CD8-positive, alpha-beta memory T cell (primary cell): ENCODE measurements around the gene COMMD6. TPM values are rescaled to one million over a fixed set of nuclear protein-coding genes. Genes with fewer than 3 reads are reported as not detected.
A peak's percentile ranks its signal among the peaks of the same experiment; 100 is the strongest.

Experiments used
- CTCF ChIA-PET: fragments of 350-600 bp; sonication (Branson Sonifier 250); formaldehyde crosslinking; loops from one replicate; lab custom pipeline; 2021; ENCODE audit warnings: antibody characterized with exemption; lab: Charles Lee
- POLR2A ChIA-PET: fragments of 350-600 bp; sonication (Branson Sonifier 250); formaldehyde crosslinking; loops from one replicate; lab custom pipeline; 2021; ENCODE audit warnings: antibody characterized with exemption; lab: Charles Lee
- DNase-seq, 5 donors: peaks; one replicate each; pipeline versions ENCODE4 v3.0.0 to v3.0.0-alpha.2; 2020 to 2022; ENCODE audit warnings: mixed read lengths in 1 of 5
- H3K27ac ChIP-seq: one replicate; pipeline ENCODE4 v1.7.0; 2013; ENCODE audit warnings: low read depth, mild to moderate bottlenecking, low read length, moderate library complexity
- H3K27me3 ChIP-seq: 2 replicates; pipeline ENCODE4 v1.7.0; 2013; ENCODE audit warnings: low read length, mild to moderate bottlenecking; ENCODE audit not compliant: insufficient read depth, poor library complexity, severe bottlenecking
- H3K36me3 ChIP-seq: 2 replicates; pipeline ENCODE4 v1.7.0; 2013; ENCODE audit warnings: mild to moderate bottlenecking, low read length, moderate library complexity; ENCODE audit not compliant: insufficient read depth
- H3K4me1 ChIP-seq: 2 replicates; pipeline ENCODE4 v1.7.0; 2013; ENCODE audit warnings: mild to moderate bottlenecking, low read length, moderate library complexity; ENCODE audit not compliant: insufficient read depth
- H3K4me3 ChIP-seq: 2 replicates; pipeline ENCODE4 v1.7.0; 2013; ENCODE audit warnings: mild to moderate bottlenecking, low read length
- H3K9me3 ChIP-seq: 2 replicates; pipeline ENCODE4 v1.7.0; 2013; ENCODE audit warnings: mild to moderate bottlenecking, low read length
- H3K27ac Mint-ChIP-seq, 8 donors: one replicate each; pipeline ENCODE4 v1.8.0; 2020 to 2021; ENCODE audit warnings: mixed read lengths in 8 of 8, mild to moderate bottlenecking in 6 of 8, inconsistent platforms in 3 of 8, moderate library complexity in 3 of 8
- H3K27me3 Mint-ChIP-seq, 2 donors: one replicate each; pipeline ENCODE4 v1.8.0; 2020 to 2021; ENCODE audit warnings: mixed read lengths in 2 of 2, mild to moderate bottlenecking in 1 of 2, moderate library complexity in 1 of 2
- H3K36me3 Mint-ChIP-seq, 3 donors: one replicate each; pipeline ENCODE4 v1.8.0; 2020 to 2021; ENCODE audit warnings: mixed read lengths in 3 of 3, inconsistent platforms in 1 of 3, mild to moderate bottlenecking in 1 of 3
- H3K4me1 Mint-ChIP-seq, 3 donors: one replicate each; pipeline ENCODE4 v1.8.0; 2020 to 2021; ENCODE audit warnings: mixed read lengths in 3 of 3, inconsistent platforms in 1 of 3, mild to moderate bottlenecking in 1 of 3
- H3K4me3 Mint-ChIP-seq, 7 donors: one replicate each; pipeline ENCODE4 v1.8.0; 2020 to 2021; ENCODE audit warnings: mixed read lengths in 7 of 7, mild to moderate bottlenecking in 6 of 7, moderate library complexity in 4 of 7, inconsistent platforms in 2 of 7
- H3K9me3 Mint-ChIP-seq, 5 donors: one replicate each; pipeline ENCODE4 v1.8.0; 2020 to 2022; ENCODE audit warnings: mixed read lengths in 5 of 5, mild to moderate bottlenecking in 3 of 5, moderate library complexity in 2 of 5, inconsistent platforms in 1 of 5
- polyA plus RNA-seq: library from polyadenylated mRNA; unstranded; fragments of 300-500 nt; fragmentation: Illumina TruSeq; gene quantifications from one replicate; pipeline ENCODE4 v1.2.3, GENCODE V29; 2021
- total RNA-seq, 2 experiments: library from RNA; stranded (reverse); gene quantifications; one replicate each; pipeline ENCODE4 v1.2.3, GENCODE V29; 2021

The COMMD6 gene
- total RNA-seq = 100 to 1,000 TPM; 107 to 125 TPM
- 573 TPM for polyA plus RNA-seq

- no peaks in the 10 kb centered on the region for H3K27me3 ChIP-seq
- Mint-ChIP-seq H3K4me1 (peaks cover 44 to 57% (median 54%) of the 10 kb centered on the region in 3 donors), H3K4me3 (peak within 1 kb of the TSS; percentile 95 to 100 (median 97)), H3K36me3 (peaks cover 0 to 27% (median 4%) of the 10 kb centered on the region in 3 donors), H3K27ac (peak within 1 kb of the TSS; percentile 87 to 97 (median 94)), H3K9me3 (no peaks in the 10 kb centered on the region), H3K27me3 (no peaks in the 10 kb centered on the region)
- peaks cover 25% of the 10 kb centered on the region for H3K4me1 ChIP-seq
- peak; percentile 60 to 78 (median 64) for DNase-seq
- H3K9me3 ChIP-seq = no peaks in the 10 kb centered on the region
- H3K27ac ChIP-seq = peak within 1 kb of the TSS; percentile 73
- peak within 1 kb of the TSS; percentile 93 for H3K4me3 ChIP-seq
- H3K36me3 ChIP-seq = no peaks in the 10 kb centered on the region
- POLR2A ChIA-PET = no interaction called here
- CTCF ChIA-PET = interaction anchor here (0.9 to 1.1 kb wide), 2 partner anchors 11 to 12 kb away, joined by 3 read pairs; partner anchors contain the start of gene UCHL3
Observed at GRCh38 chr13:75537401-75538365, at the start of gene COMMD6. COMMD6 (minus strand) TSS chr13:75537841; CDS start chr13:75537805, 36 bp downstream.

- Histone ChIP-seq H3K4me3 (no peak overlapping the region), H3K4me1 (no peaks in the 10 kb centered on the region), H3K27ac (no peak overlapping the region), H3K9me3 (no peaks in the 10 kb centered on the region), H3K36me3 (peaks cover 10% of the 10 kb centered on the region), H3K27me3 (no peaks in the 10 kb centered on the region)
- Mint-ChIP-seq H3K4me3 (no peak overlapping the region), H3K27ac (no peak overlapping the region), H3K4me1 (peaks cover 0 to 7% (median 0%) of the 10 kb centered on the region in 3 donors), H3K27me3 (no peaks in the 10 kb centered on the region), H3K9me3 (peaks cover 0 to 18% (median 2%) of the 10 kb centered on the region in 5 donors), H3K36me3 (peaks cover 17 to 60% (median 38%) of the 10 kb centered on the region in 3 donors)
- CTCF ChIA-PET = no interaction called here
- no peak for DNase-seq
- POLR2A ChIA-PET = no interaction called here
Observed at GRCh38 chr13:75585153-75585552, 47.5 kb upstream of the COMMD6 start.

GRCh38 chr13:75583091-75583490, 45.5 kb upstream of the COMMD6 start:
- Histone ChIP-seq H3K36me3 (peaks cover 5% of the 10 kb centered on the region), H3K27me3 (no peaks in the 10 kb centered on the region), H3K27ac (no peak overlapping the region), H3K4me3 (no peak overlapping the region), H3K9me3 (no peaks in the 10 kb centered on the region), H3K4me1 (no peaks in the 10 kb centered on the region)
- ChIA-PET CTCF (interaction anchor here (0.6 kb wide), 1 partner anchor 102 kb away, joined by 5 read pairs; no protein-coding TSS in a partner anchor), POLR2A (no interaction called here)
- Mint-ChIP-seq H3K9me3 (peaks cover 0 to 18% (median 2%) of the 10 kb centered on the region in 5 donors), H3K4me3 (no peak overlapping the region), H3K4me1 (peaks cover 1 to 12% (median 12%) of the 10 kb centered on the region in 3 donors), H3K27me3 (no peaks in the 10 kb centered on the region), H3K27ac (no peak overlapping the region), H3K36me3 (peaks cover 14 to 43% (median 36%) of the 10 kb centered on the region in 3 donors)
- no peak for DNase-seq

GRCh38 chr13:75581874-75582640, 44.4 kb upstream of the COMMD6 start:
- Histone ChIP-seq H3K4me3 (no peak overlapping the region), H3K27ac (no peak overlapping the region), H3K9me3 (no peaks in the 10 kb centered on the region), H3K36me3 (peaks cover 5% of the 10 kb centered on the region), H3K4me1 (no peaks in the 10 kb centered on the region), H3K27me3 (no peaks in the 10 kb centered on the region)
- H3K4me3 Mint-ChIP-seq = no peak overlapping the region
- ChIA-PET POLR2A (no interaction called here), CTCF (no interaction called here)
- H3K9me3 Mint-ChIP-seq = peaks cover 0 to 18% (median 2%) of the 10 kb centered on the region in 5 donors
- H3K4me1 Mint-ChIP-seq = peaks cover 7 to 20% (median 18%) of the 10 kb centered on the region in 3 donors
- no peaks in the 10 kb centered on the region for H3K27me3 Mint-ChIP-seq
- H3K36me3 Mint-ChIP-seq = peaks cover 11 to 41% (median 35%) of the 10 kb centered on the region in 3 donors
- DNase-seq = no peak
- H3K27ac Mint-ChIP-seq = no peak overlapping the region

GRCh38 chr13:75579529-75579928, 41.9 kb upstream of the COMMD6 start:
- Histone ChIP-seq H3K27me3 (no peaks in the 10 kb centered on the region), H3K9me3 (no peaks in the 10 kb centered on the region), H3K4me1 (no peaks in the 10 kb centered on the region), H3K27ac (no peak overlapping the region), H3K36me3 (peaks cover 8% of the 10 kb centered on the region), H3K4me3 (no peak overlapping the region)
- peaks cover 0 to 11% (median 0%) of the 10 kb centered on the region in 5 donors for H3K9me3 Mint-ChIP-seq
- no peak for DNase-seq
- H3K4me1 Mint-ChIP-seq = peaks cover 7 to 20% (median 12%) of the 10 kb centered on the region in 3 donors
- POLR2A ChIA-PET = no interaction called here
- peaks cover 17 to 49% (median 40%) of the 10 kb centered on the region in 3 donors for H3K36me3 Mint-ChIP-seq
- no peaks in the 10 kb centered on the region for H3K27me3 Mint-ChIP-seq
- no peak overlapping the region for H3K27ac Mint-ChIP-seq
- CTCF ChIA-PET = no interaction called here
- H3K4me3 Mint-ChIP-seq = no peak overlapping the region

- Histone ChIP-seq H3K27me3 (no peaks in the 10 kb centered on the region), H3K4me1 (no peaks in the 10 kb centered on the region), H3K36me3 (peaks cover 33% of the 10 kb centered on the region), H3K4me3 (no peak overlapping the region), H3K9me3 (no peaks in the 10 kb centered on the region), H3K27ac (no peak overlapping the region)
- DNase-seq = no peak
- no peaks in the 10 kb centered on the region for H3K9me3 Mint-ChIP-seq
- POLR2A ChIA-PET = no interaction called here
- no peak overlapping the region for H3K4me3 Mint-ChIP-seq
- no peaks in the 10 kb centered on the region for H3K27me3 Mint-ChIP-seq
- no peak overlapping the region for H3K27ac Mint-ChIP-seq
- CTCF ChIA-PET = no interaction called here
- H3K4me1 Mint-ChIP-seq = peaks cover 0 to 10% (median 2%) of the 10 kb centered on the region in 3 donors
- peaks cover 15 to 76% (median 32%) of the 10 kb centered on the region in 3 donors for H3K36me3 Mint-ChIP-seq
Observed at GRCh38 chr13:75569576-75569975, 31.9 kb upstream of the COMMD6 start.

- Mint-ChIP-seq H3K9me3 (no peaks in the 10 kb centered on the region), H3K4me1 (peaks cover 0 to 5% (median 0%) of the 10 kb centered on the region in 3 donors), H3K27me3 (no peaks in the 10 kb centered on the region), H3K36me3 (peaks cover 6 to 65% (median 21%) of the 10 kb centered on the region in 3 donors), H3K4me3 (no peak overlapping the region), H3K27ac (no peak overlapping the region)
- no peak overlapping the region for H3K4me3 ChIP-seq
- H3K9me3 ChIP-seq = no peaks in the 10 kb centered on the region
- no peaks in the 10 kb centered on the region for H3K27me3 ChIP-seq
- no peak for DNase-seq
- H3K36me3 ChIP-seq = peaks cover 15% of the 10 kb centered on the region
- ChIA-PET POLR2A (no interaction called here), CTCF (no interaction called here)
- H3K27ac ChIP-seq = no peak overlapping the region
- no peaks in the 10 kb centered on the region for H3K4me1 ChIP-seq
Observed at GRCh38 chr13:75566658-75567057, 29.0 kb upstream of the COMMD6 start.
